Left ventricle myocardium superior (tissue), 1 donor: ENCODE data around the gene EEF2. TPM values are rescaled to one million over a fixed set of nuclear protein-coding genes. Genes with fewer than 3 reads are reported as not detected.

ENCODE experiments used
- ATAC-seq: fragments of 200-7000 bp; cut with Tn5 transposase; one replicate; pipeline ENCODE4 v1.9.1; 2020; ENCODE audit warnings: mild to moderate bottlenecking, moderate library complexity
- DNase-seq: peaks from one replicate; pipeline ENCODE4 v3.0.0-alpha.2; 2020
- intact Hi-C: fragments of 100-400 bp; cut with micrococcal nuclease; formaldehyde crosslinking; loops from one replicate; pipeline ENCODE4 v1.11.0; 2022
- long read RNA-seq: library from polyadenylated mRNA; unstranded; transcript quantifications from one replicate; pipeline ENCODE4 v2.0.0, GENCODE V29; 2021
- total RNA-seq: library from RNA; stranded (reverse); fragmentation: NEBNext Ultra II Directional; extraction: Animal tissue kit (Norgen Biotek cat#: 25700); gene quantifications from one replicate; pipeline ENCODE4 v1.2.1, GENCODE V29; 2021
- donor health status: DM: no; HTN: yes; CAD: no; lungs with severe emphysema.

The EEF2 gene
- 2,417 TPM for total RNA-seq
- long read RNA-seq, transcript EEF2-201 (15 exons, 3,164 nt): major isoform, 1,081 of 1,666 reads
- long read RNA-seq, partial matches to known transcripts: 431 of 1,666 reads
- long read RNA-seq, other reads (novel, unspliced or antisense): 154 of 1,666 reads

GRCh38 chr19:3984908-3985642 lies at the start of gene EEF2:
Gene EEF2, minus strand, starts transcription at chr19:3985463. Its CDS starts 83 bp downstream, at chr19:3985380.
- peak; percentile 78 for ATAC-seq
- intact Hi-C loops: no loop called here
- peak; percentile 94 for DNase-seq

GRCh38 chr19:4034048-4035017 lies 49.1 kb upstream of the EEF2 start:
- DNase-seq (no peak), ATAC-seq (no peak)
- intact Hi-C loops: no loop called here

GRCh38 chr19:4033028-4033956 lies 48.0 kb upstream of the EEF2 start:
- DNase-seq: no peak
- ATAC-seq: no peak
- intact Hi-C loops: no loop called here

- intact Hi-C loops: no loop called here
- ATAC-seq (no peak), DNase-seq (no peak)
Observed at GRCh38 chr19:4032436-4032835, 47.2 kb upstream of the EEF2 start.

- intact Hi-C loops: no loop called here
- DNase-seq (no peak), ATAC-seq (no peak)
Observed at GRCh38 chr19:4031420-4031819, 46.2 kb upstream of the EEF2 start.

- ATAC-seq: no peak
- DNase-seq: no peak
- intact Hi-C loops: no loop called here
Observed at GRCh38 chr19:4030981-4031380, 45.7 kb upstream of the EEF2 start.

- intact Hi-C loops: no loop called here
- no peak for ATAC-seq
- no peak for DNase-seq
Observed at GRCh38 chr19:4030552-4030951, 45.3 kb upstream of the EEF2 start.

- DNase-seq (no peak), ATAC-seq (no peak)
- intact Hi-C loops: no loop called here
Observed at GRCh38 chr19:4029247-4029614, 44.0 kb upstream of the EEF2 start.

- ATAC-seq (no peak), DNase-seq (no peak)
- intact Hi-C loops: no loop called here
Observed at GRCh38 chr19:4028334-4029246, 43.3 kb upstream of the EEF2 start.

GRCh38 chr19:4027146-4027545 lies 41.9 kb upstream of the EEF2 start:
- ATAC-seq (no peak), DNase-seq (no peak)
- intact Hi-C loops: no loop called here

- DNase-seq: no peak
- intact Hi-C loops: no loop called here
- ATAC-seq: no peak
Observed at GRCh38 chr19:4025317-4025716, 40.1 kb upstream of the EEF2 start.

- DNase-seq (no peak), ATAC-seq (peak; percentile 67)
- intact Hi-C loops: no loop called here
Observed at GRCh38 chr19:4023600-4024398, 38.5 kb upstream of the EEF2 start.

GRCh38 chr19:4019578-4019977 lies 34.3 kb upstream of the EEF2 start:
- DNase-seq (no peak), ATAC-seq (no peak)
- intact Hi-C loops: no loop called here

- ATAC-seq (no peak), DNase-seq (no peak)
- intact Hi-C loops: no loop called here
Observed at GRCh38 chr19:4018775-4019504, 33.7 kb upstream of the EEF2 start.

- no peak for DNase-seq
- intact Hi-C loops: no loop called here
- no peak for ATAC-seq
Observed at GRCh38 chr19:4018140-4018613, 32.9 kb upstream of the EEF2 start.

- ATAC-seq: no peak
- DNase-seq: no peak
- intact Hi-C loops: no loop called here
Observed at GRCh38 chr19:4016903-4017638, 31.8 kb upstream of the EEF2 start.
